Measurements from ENCODE around the gene PEX1. TPM values are rescaled to one million over a fixed set of nuclear protein-coding genes. Genes with fewer than 3 reads are reported as not detected.
A peak's percentile ranks its signal among the peaks of the same experiment; 100 is the strongest.
"Not testable (repeated sequence)": the region's sequence is repeated elsewhere in the genome, so short reads cannot be mapped to it uniquely, and the experiment has no call there.

PEX1 gene
- total and polyA plus RNA-seq, 2 donors (not counting 1 experiment from before 2014, with no cell fraction given) = 11.3 to 23.0 TPM

DNA sequence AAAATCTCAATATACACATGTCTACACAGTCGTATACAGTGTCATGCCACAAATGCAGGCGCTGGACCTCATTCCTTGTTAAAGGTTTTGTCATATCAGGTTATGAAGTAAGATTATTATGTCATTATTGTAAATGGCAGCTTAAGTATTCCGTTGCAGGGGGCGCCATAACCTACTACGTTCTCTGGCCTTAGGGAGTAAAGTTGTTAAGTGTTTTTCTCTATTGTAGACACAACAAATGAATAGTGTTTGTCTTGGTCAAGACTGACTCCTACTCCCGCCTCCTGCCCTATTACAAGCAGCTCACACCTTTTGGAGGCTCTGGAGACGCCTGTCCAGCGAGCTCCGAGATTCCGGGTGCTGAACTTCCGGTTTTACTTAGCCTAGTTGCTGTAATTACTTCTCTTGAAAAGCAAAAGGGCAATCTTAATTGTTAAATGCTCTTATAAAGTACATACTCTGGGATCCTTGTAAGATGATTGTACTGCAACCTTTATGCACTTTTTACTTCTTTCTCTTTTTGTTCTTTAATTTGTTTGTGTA is 80.0 kb downstream of the PEX1 start:
- peak overlapping the region; percentile 88 for H3K27ac ChIP-seq (ENCODE audit: insufficient read depth, low read length)
- H3K9ac ChIP-seq (ENCODE audit: insufficient read depth, low read length) = peak overlapping the region; percentile 95
- DNase-seq (ENCODE audit: low read depth in 2 of 2) = peak; percentile 63 to 65

DNA sequence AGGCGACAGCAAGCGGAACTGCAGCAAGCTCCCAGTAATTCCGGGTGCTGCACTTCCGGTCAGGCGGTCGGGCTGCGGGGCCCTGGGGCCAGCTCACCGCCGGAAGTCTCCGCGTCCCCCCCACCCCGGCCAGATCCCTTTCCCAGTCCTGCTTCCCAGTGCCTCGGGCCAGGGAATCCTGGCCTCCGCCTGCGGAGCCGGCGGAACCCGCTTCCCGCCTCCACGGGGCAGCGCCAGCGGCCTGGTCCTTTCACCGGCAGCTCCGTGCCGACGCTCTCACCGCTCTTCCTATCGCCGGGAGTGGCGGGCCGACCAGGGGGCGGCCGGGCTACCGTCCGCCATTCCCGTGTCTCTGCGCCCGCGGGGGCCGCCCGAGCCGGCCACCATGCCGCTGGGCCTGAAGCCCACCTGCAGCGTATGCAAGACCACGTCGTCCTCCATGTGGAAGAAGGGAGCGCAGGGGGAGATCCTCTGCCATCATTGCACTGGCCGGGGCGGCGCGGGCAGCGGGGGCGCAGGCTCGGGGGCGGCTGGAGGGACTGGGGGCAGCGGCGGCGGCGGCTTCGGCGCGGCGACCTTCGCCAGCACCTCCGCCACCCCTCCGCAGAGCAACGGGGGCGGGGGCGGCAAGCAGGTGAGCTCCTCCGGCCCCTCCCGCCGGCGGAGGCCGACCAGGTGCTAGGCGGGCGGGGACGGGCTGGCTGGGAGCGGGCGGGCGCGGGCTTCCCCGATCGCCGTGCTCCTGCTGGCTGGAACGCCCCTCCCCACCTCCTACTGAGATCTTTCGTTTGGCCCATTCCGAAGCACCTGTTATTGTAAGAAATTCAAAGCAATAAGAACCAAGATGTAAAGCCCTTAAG is 80.7 kb downstream of the PEX1 start, which contains the start of gene GATAD1:
Gene GATAD1, plus strand, starts transcription at position 138 of the 860 bp plus-strand sequence. Its CDS starts 248 bp downstream, at position 386.
- Histone ChIP-seq H3K27ac (ENCODE audit: insufficient read depth, low read length) (peak within 1 kb of the TSS; percentile 88), H4K20me1 (ENCODE audit: control insufficient read depth, extremely low read depth, insufficient read depth, low read length) (no peaks in the 10 kb centered on the region), H3K4me2 (ENCODE audit: extremely low read depth, insufficient read depth, low read length) (peak within 1 kb of the TSS; percentile 71), H3K79me2 (ENCODE audit: control insufficient read depth, insufficient read depth, low read length) (peaks cover 11% of the 10 kb centered on the region), H3K27me3 (ENCODE audit: control insufficient read depth, insufficient read depth, low read length) (no peaks in the 10 kb centered on the region), H3K36me3 (ENCODE audit: control insufficient read depth, insufficient read depth, low read length) (peaks cover 7% of the 10 kb centered on the region), H3K9me3 (ENCODE audit: control insufficient read depth, insufficient read depth, low read depth, low read length) (no peaks in the 10 kb centered on the region), H2AFZ (ENCODE audit: low read length) (peak within 1 kb of the TSS; percentile 85), H3K4me3 (replicated peaks in 1 of 4; ENCODE audit: control extremely low read depth in 1 of 4, insufficient read depth in 1 of 4, low read depth in 3 of 4, low read length in 4 of 4) (peak within 1 kb of the TSS; percentile 84 to 97 (median 88)), H3K4me1 (ENCODE audit: control insufficient read depth, extremely low read depth, insufficient read depth, low read length) (peaks cover 2% of the 10 kb centered on the region), H3K9ac (ENCODE audit: insufficient read depth, low read length) (peak within 1 kb of the TSS; percentile 95)
- TF ChIP-seq, protein P1, sequence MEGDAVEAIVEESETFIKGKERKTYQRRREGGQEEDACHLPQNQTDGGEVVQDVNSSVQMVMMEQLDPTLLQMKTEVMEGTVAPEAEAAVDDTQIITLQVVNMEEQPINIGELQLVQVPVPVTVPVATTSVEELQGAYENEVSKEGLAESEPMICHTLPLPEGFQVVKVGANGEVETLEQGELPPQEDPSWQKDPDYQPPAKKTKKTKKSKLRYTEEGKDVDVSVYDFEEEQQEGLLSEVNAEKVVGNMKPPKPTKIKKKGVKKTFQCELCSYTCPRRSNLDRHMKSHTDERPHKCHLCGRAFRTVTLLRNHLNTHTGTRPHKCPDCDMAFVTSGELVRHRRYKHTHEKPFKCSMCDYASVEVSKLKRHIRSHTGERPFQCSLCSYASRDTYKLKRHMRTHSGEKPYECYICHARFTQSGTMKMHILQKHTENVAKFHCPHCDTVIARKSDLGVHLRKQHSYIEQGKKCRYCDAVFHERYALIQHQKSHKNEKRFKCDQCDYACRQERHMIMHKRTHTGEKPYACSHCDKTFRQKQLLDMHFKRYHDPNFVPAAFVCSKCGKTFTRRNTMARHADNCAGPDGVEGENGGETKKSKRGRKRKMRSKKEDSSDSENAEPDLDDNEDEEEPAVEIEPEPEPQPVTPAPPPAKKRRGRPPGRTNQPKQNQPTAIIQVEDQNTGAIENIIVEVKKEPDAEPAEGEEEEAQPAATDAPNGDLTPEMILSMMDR (conservative IDR thresholded peaks at IDR 0.05 in 1 of 2, IDR thresholded peaks at IDR 0.05 in 1 of 2; ENCODE audit: low read depth in 1 of 2, low read length in 2 of 2) = peak; percentile 89 to 90
- no peak for TF ChIP-seq EZH2 (IDR thresholded peaks at IDR 0.05; ENCODE audit: low read length, missing control alignments)
- peak; percentile 89 to 93 for DNase-seq (ENCODE audit: low read depth in 2 of 2)

More for the DNA sequence above, 80.0 kb downstream of the PEX1 start:
- Histone ChIP-seq H3K9me3 (ENCODE audit: control insufficient read depth, insufficient read depth, low read depth, low read length) (no peaks in the 10 kb centered on the region), H3K4me3 (replicated peaks in 1 of 4; ENCODE audit: control extremely low read depth in 1 of 4, insufficient read depth in 1 of 4, low read depth in 3 of 4, low read length in 4 of 4) (peak overlapping the region; percentile 84 to 97 (median 88)), H3K36me3 (ENCODE audit: control insufficient read depth, insufficient read depth, low read length) (peaks cover 9% of the 10 kb centered on the region), H3K79me2 (ENCODE audit: control insufficient read depth, insufficient read depth, low read length) (peaks cover 11% of the 10 kb centered on the region), H2AFZ (ENCODE audit: low read length) (peak overlapping the region; percentile 77), H3K4me1 (ENCODE audit: control insufficient read depth, extremely low read depth, insufficient read depth, low read length) (peaks cover 2% of the 10 kb centered on the region), H3K4me2 (ENCODE audit: extremely low read depth, insufficient read depth, low read length) (peak overlapping the region; percentile 71), H3K27me3 (ENCODE audit: control insufficient read depth, insufficient read depth, low read length) (no peaks in the 10 kb centered on the region), H4K20me1 (ENCODE audit: control insufficient read depth, extremely low read depth, insufficient read depth, low read length) (no peaks in the 10 kb centered on the region)
- TF ChIP-seq EZH2 (IDR thresholded peaks at IDR 0.05; ENCODE audit: low read length, missing control alignments) = no peak
- TF ChIP-seq, protein P1 (conservative IDR thresholded peaks at IDR 0.05 in 1 of 2, IDR thresholded peaks at IDR 0.05 in 1 of 2; ENCODE audit: low read depth in 1 of 2, low read length in 2 of 2) = peak; percentile 49 to 57

DNA sequence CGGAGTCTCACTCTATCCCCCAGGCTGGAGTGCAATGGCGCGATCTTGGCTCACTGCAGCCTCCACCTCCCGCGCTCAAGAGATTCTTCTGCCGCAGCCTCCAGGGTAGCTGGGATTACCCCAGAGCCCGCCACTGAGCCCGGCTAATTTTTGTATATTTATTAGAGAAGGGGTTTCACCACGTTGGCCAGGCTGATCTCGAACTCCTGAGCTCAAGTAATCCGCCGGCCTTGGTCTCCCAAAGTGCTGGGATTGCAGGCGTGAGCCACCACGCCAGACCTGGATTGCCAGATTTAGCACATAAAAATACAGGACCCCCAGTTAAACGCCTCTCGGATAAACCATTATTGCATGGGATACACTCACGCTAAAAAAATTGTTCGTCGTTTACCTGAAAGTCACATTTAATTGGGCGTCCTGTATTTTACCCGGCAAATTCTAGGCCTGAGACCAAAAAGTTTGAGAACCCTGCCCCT is 81.4 kb downstream of the PEX1 start:
- H3K9ac ChIP-seq (ENCODE audit: insufficient read depth, low read length) = peak overlapping the region; percentile 95
- H3K4me1 ChIP-seq (ENCODE audit: control insufficient read depth, extremely low read depth, insufficient read depth, low read length) = peaks cover 2% of the 10 kb centered on the region
- peak overlapping the region; percentile 63 for H2AFZ ChIP-seq (ENCODE audit: low read length)
- TF ChIP-seq, protein P1 (conservative IDR thresholded peaks at IDR 0.05 in 1 of 2, IDR thresholded peaks at IDR 0.05 in 1 of 2; ENCODE audit: low read depth in 1 of 2, low read length in 2 of 2) = no peak
- TF ChIP-seq EZH2 (IDR thresholded peaks at IDR 0.05; ENCODE audit: low read length, missing control alignments) = no peak
- H3K79me2 ChIP-seq (ENCODE audit: control insufficient read depth, insufficient read depth, low read length) = peaks cover 11% of the 10 kb centered on the region
- peak overlapping the region; percentile 88 for H3K27ac ChIP-seq (ENCODE audit: insufficient read depth, low read length)
- no peak for DNase-seq (ENCODE audit: low read depth in 2 of 2)
- no peaks in the 10 kb centered on the region for H4K20me1 ChIP-seq (ENCODE audit: control insufficient read depth, extremely low read depth, insufficient read depth, low read length)
- no peak overlapping the region for H3K4me2 ChIP-seq (ENCODE audit: extremely low read depth, insufficient read depth, low read length)
- peak overlapping the region in 2 of 4 experiments; percentile 88 to 89 for H3K4me3 ChIP-seq (replicated peaks in 1 of 4; ENCODE audit: control extremely low read depth in 1 of 4, insufficient read depth in 1 of 4, low read depth in 3 of 4, low read length in 4 of 4)
- no peaks in the 10 kb centered on the region for H3K9me3 ChIP-seq (ENCODE audit: control insufficient read depth, insufficient read depth, low read depth, low read length)
- H3K27me3 ChIP-seq (ENCODE audit: control insufficient read depth, insufficient read depth, low read length) = peaks cover 5% of the 10 kb centered on the region
- H3K36me3 ChIP-seq (ENCODE audit: control insufficient read depth, insufficient read depth, low read length) = peaks cover 7% of the 10 kb centered on the region

DNA sequence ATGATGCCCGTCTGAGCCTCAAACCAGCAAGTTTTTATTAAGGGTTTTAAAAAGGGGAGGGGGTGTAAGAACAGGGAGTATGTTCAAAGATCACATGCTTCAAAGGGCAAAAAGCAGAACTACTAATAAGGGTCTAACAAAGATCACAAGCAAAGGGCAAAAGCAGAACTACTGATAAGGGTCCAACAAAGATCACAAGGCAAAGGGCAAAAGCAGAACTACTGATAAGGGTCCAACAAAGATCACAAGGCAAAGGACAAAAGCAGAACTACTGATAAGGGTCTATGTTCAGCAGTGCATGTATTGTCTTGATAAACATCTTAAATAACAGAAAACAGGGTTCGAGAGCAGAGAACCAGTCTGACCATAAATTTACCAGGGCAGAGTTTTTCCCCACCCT is 85.6 kb downstream of the PEX1 start:
- H3K27ac ChIP-seq (ENCODE audit: insufficient read depth, low read length); H3K4me3 ChIP-seq (replicated peaks in 1 of 4; ENCODE audit: control extremely low read depth in 1 of 4, insufficient read depth in 1 of 4, low read depth in 3 of 4, low read length in 4 of 4); H3K9ac ChIP-seq (ENCODE audit: insufficient read depth, low read length); DNase-seq (ENCODE audit: low read depth in 2 of 2); H3K4me1 ChIP-seq (ENCODE audit: control insufficient read depth, extremely low read depth, insufficient read depth, low read length); H4K20me1 ChIP-seq (ENCODE audit: control insufficient read depth, extremely low read depth, insufficient read depth, low read length); H3K36me3 ChIP-seq (ENCODE audit: control insufficient read depth, insufficient read depth, low read length); H2AFZ ChIP-seq (ENCODE audit: low read length); H3K9me3 ChIP-seq (ENCODE audit: control insufficient read depth, insufficient read depth, low read depth, low read length); H3K79me2 ChIP-seq (ENCODE audit: control insufficient read depth, insufficient read depth, low read length); H3K4me2 ChIP-seq (ENCODE audit: extremely low read depth, insufficient read depth, low read length): not testable (repeated sequence)
- H3K27me3 ChIP-seq (ENCODE audit: control insufficient read depth, insufficient read depth, low read length) = peaks cover 13% of the 10 kb centered on the region

All from fibroblast of lung (primary cell).